ENCODE data around the gene EIF4A3.

DNA sequence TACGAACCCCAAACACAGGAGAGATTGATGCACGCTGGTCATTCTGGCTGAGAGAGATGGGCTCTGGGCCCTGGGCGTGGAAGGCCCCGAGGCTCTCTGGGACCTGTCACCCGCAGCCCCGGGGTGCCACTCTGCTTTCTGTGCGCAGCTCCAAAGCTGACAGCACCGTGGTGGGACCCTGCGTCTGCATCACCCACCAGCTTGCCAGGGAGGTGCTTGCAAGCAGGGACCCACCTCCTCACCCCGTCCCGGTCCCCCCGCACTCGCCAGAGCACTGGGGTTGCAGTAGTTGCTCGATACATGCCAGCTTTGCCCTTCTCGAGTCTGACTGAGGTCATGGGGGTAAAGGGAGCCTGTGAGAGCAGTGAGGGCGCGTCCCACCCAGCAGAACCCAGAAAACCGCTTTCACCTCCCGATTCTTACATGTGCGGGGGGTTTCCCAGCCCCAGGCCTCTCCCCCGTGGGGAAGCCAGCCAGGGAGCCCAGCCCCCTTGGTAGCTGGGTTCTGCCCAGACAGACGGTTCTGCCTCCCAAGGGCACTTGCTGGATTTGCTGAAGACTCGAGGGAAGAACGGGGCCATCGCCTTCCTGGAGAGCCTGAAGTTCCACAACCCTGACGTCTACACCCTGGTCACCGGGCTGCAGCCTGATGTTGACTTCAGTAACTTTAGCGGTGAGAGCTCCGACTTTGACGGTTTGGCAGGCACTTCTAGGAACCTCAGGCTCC is 35.4 kb upstream of the EIF4A3 start:
- TF ChIP-seq, protein P1, sequence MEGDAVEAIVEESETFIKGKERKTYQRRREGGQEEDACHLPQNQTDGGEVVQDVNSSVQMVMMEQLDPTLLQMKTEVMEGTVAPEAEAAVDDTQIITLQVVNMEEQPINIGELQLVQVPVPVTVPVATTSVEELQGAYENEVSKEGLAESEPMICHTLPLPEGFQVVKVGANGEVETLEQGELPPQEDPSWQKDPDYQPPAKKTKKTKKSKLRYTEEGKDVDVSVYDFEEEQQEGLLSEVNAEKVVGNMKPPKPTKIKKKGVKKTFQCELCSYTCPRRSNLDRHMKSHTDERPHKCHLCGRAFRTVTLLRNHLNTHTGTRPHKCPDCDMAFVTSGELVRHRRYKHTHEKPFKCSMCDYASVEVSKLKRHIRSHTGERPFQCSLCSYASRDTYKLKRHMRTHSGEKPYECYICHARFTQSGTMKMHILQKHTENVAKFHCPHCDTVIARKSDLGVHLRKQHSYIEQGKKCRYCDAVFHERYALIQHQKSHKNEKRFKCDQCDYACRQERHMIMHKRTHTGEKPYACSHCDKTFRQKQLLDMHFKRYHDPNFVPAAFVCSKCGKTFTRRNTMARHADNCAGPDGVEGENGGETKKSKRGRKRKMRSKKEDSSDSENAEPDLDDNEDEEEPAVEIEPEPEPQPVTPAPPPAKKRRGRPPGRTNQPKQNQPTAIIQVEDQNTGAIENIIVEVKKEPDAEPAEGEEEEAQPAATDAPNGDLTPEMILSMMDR (IDR thresholded peaks at IDR 0.05) = no peak
- no peak for TF ChIP-seq JUNB (IDR thresholded peaks at IDR 0.05)
- TF ChIP-seq, protein P2, sequence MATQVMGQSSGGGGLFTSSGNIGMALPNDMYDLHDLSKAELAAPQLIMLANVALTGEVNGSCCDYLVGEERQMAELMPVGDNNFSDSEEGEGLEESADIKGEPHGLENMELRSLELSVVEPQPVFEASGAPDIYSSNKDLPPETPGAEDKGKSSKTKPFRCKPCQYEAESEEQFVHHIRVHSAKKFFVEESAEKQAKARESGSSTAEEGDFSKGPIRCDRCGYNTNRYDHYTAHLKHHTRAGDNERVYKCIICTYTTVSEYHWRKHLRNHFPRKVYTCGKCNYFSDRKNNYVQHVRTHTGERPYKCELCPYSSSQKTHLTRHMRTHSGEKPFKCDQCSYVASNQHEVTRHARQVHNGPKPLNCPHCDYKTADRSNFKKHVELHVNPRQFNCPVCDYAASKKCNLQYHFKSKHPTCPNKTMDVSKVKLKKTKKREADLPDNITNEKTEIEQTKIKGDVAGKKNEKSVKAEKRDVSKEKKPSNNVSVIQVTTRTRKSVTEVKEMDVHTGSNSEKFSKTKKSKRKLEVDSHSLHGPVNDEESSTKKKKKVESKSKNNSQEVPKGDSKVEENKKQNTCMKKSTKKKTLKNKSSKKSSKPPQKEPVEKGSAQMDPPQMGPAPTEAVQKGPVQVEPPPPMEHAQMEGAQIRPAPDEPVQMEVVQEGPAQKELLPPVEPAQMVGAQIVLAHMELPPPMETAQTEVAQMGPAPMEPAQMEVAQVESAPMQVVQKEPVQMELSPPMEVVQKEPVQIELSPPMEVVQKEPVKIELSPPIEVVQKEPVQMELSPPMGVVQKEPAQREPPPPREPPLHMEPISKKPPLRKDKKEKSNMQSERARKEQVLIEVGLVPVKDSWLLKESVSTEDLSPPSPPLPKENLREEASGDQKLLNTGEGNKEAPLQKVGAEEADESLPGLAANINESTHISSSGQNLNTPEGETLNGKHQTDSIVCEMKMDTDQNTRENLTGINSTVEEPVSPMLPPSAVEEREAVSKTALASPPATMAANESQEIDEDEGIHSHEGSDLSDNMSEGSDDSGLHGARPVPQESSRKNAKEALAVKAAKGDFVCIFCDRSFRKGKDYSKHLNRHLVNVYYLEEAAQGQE (IDR thresholded peaks at IDR 0.05) = no peak
- TF ChIP-seq RARB (CRISPR knock-in tag; IDR thresholded peaks at IDR 0.05) = no peak
- no peak for TF ChIP-seq ZFP36 (IDR thresholded peaks at IDR 0.05; ENCODE audit: borderline replicate concordance, partially characterized antibody)
- TF ChIP-seq BHLHE40 (IDR thresholded peaks at IDR 0.05; ENCODE audit: low read depth, low read length) = no peak
- no peak for TF ChIP-seq POLR2A (IDR thresholded peaks at IDR 0.05; ENCODE audit: low read length)
- TF ChIP-seq FOSL2 (IDR thresholded peaks at IDR 0.05) = no peak
- no peak for TF ChIP-seq FOSL2 (CRISPR knock-in tag; IDR thresholded peaks at IDR 0.05)
- no peak for TF ChIP-seq JUN (IDR thresholded peaks at IDR 0.05)
- TF ChIP-seq RAD21 (conservative IDR thresholded peaks at IDR 0.05 in 1 of 2, IDR thresholded peaks at IDR 0.05 in 1 of 2) = no peak
- TF ChIP-seq, protein P3, sequence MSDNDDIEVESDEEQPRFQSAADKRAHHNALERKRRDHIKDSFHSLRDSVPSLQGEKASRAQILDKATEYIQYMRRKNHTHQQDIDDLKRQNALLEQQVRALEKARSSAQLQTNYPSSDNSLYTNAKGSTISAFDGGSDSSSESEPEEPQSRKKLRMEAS (IDR thresholded peaks at IDR 0.05) = no peak
- TF ChIP-seq, protein P4, sequence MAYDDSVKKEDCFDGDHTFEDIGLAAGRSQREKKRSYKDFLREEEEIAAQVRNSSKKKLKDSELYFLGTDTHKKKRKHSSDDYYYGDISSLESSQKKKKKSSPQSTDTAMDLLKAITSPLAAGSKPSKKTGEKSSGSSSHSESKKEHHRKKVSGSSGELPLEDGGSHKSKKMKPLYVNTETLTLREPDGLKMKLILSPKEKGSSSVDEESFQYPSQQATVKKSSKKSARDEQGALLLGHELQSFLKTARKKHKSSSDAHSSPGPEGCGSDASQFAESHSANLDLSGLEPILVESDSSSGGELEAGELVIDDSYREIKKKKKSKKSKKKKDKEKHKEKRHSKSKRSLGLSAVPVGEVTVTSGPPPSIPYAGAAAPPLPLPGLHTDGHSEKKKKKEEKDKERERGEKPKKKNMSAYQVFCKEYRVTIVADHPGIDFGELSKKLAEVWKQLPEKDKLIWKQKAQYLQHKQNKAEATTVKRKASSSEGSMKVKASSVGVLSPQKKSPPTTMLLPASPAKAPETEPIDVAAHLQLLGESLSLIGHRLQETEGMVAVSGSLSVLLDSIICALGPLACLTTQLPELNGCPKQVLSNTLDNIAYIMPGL (CRISPR knock-in tag; IDR thresholded peaks at IDR 0.05; ENCODE audit: borderline replicate concordance) = no peak
- no peak for TF ChIP-seq SMC3 (IDR thresholded peaks at IDR 0.05)
